Astrocyte (in vitro differentiated cells and primary cell): ENCODE measurements around the gene OSBPL3. TPM values are rescaled to one million over a fixed set of nuclear protein-coding genes. Genes with fewer than 3 reads are reported as not detected.

Source experiments
- DNase-seq: peaks from one replicate; pipeline ENCODE4 v3.0.0-alpha.2; 2010; ENCODE audit warnings: low read depth
- FAIRE-seq: peaks from 2 replicates; lab custom pipeline; 2011; peaks lifted over from hg19 to GRCh38; lab: Jason Lieb, UNC
- H2AFZ ChIP-seq: 2 replicates; pipeline ENCODE4 v1.6.0; 2012; ENCODE audit warnings: low read depth, low read length, inconsistent platforms
- H3K27ac ChIP-seq: 2 replicates; pipeline ENCODE4 v1.5.1; 2011; ENCODE audit warnings: low read depth, low read length, inconsistent platforms
- H3K27me3 ChIP-seq: 2 replicates; pipeline ENCODE4 v1.6.0; 2011; ENCODE audit warnings: low read length, inconsistent platforms; ENCODE audit not compliant: insufficient read depth
- H3K36me3 ChIP-seq: 2 replicates; pipeline ENCODE4 v1.5.1; 2011; ENCODE audit warnings: low read length, inconsistent platforms; ENCODE audit not compliant: insufficient read depth
- H3K4me1 ChIP-seq: 2 replicates; pipeline ENCODE4 v1.5.1; 2011; ENCODE audit warnings: low read length, inconsistent platforms; ENCODE audit not compliant: insufficient read depth
- H3K4me2 ChIP-seq: 2 replicates; pipeline ENCODE4 v1.6.0; 2012; ENCODE audit warnings: low read length, inconsistent platforms
- H3K4me3 ChIP-seq: 2 replicates; pipeline ENCODE4 v1.5.1; 2011; ENCODE audit warnings: low read depth, mild to moderate bottlenecking, low read length, inconsistent platforms; ENCODE audit not compliant: insufficient read depth
- H3K79me2 ChIP-seq: 2 replicates; pipeline ENCODE4 v1.6.0; 2012; ENCODE audit warnings: mild to moderate bottlenecking, low read length, inconsistent platforms; ENCODE audit not compliant: insufficient read depth
- H3K9ac ChIP-seq: 2 replicates; pipeline ENCODE4 v1.6.0; 2012; ENCODE audit warnings: mild to moderate bottlenecking, low read length, inconsistent platforms
- H3K9me3 ChIP-seq: 2 replicates; pipeline ENCODE4 v1.5.1; 2012; ENCODE audit warnings: low read depth, mild to moderate bottlenecking, low read length, inconsistent platforms; ENCODE audit not compliant: insufficient read depth
- H4K20me1 ChIP-seq: 2 replicates; pipeline ENCODE4 v1.6.0; 2012; ENCODE audit warnings: low read length, inconsistent platforms; ENCODE audit not compliant: insufficient read depth
- H3K27ac Mint-ChIP-seq: one replicate; pipeline ENCODE4 v1.8.0; 2021; ENCODE audit warnings: mild to moderate bottlenecking, mixed read lengths; ENCODE audit not compliant: unreplicated experiment
- H3K27me3 Mint-ChIP-seq: one replicate; pipeline ENCODE4 v1.8.0; 2021; ENCODE audit warnings: low read depth, mixed read lengths; ENCODE audit not compliant: unreplicated experiment
- H3K36me3 Mint-ChIP-seq: one replicate; pipeline ENCODE4 v1.8.0; 2021; ENCODE audit warnings: low read depth, mixed read lengths; ENCODE audit not compliant: unreplicated experiment
- H3K4me1 Mint-ChIP-seq: one replicate; pipeline ENCODE4 v1.8.0; 2021; ENCODE audit warnings: low read depth, mixed read lengths; ENCODE audit not compliant: unreplicated experiment
- H3K4me3 Mint-ChIP-seq: one replicate; pipeline ENCODE4 v1.8.0; 2021; ENCODE audit warnings: mild to moderate bottlenecking, moderate library complexity, mixed read lengths; ENCODE audit not compliant: unreplicated experiment
- H3K9me3 Mint-ChIP-seq: one replicate; pipeline ENCODE4 v1.8.0; 2021; ENCODE audit warnings: mild to moderate bottlenecking, mixed read lengths; ENCODE audit not compliant: unreplicated experiment
- EZH2 ChIP-seq: IDR thresholded peaks from 2 replicates; pipeline ENCODE4 v1.6.1; 2012; ENCODE audit warnings: mild to moderate bottlenecking, low read length, inconsistent platforms; ENCODE audit not compliant: insufficient read depth
- total RNA-seq: library from RNA; stranded (reverse); gene quantifications from 2 replicates; pipeline ENCODE4 v1.2.1, GENCODE V29; 2021
- TF ChIP-seq, protein P1 (sequence below): IDR thresholded peaks from 2 replicates; pipeline ENCODE4 v1.5.1; 2011; ENCODE audit warnings: low read depth, mild to moderate bottlenecking, inconsistent platforms, low read length, moderate library complexity; ENCODE audit not compliant: insufficient read depth

OSBPL3 gene
- total RNA-seq, 1 donor from 2014 or later = 62.9 TPM

DNA sequence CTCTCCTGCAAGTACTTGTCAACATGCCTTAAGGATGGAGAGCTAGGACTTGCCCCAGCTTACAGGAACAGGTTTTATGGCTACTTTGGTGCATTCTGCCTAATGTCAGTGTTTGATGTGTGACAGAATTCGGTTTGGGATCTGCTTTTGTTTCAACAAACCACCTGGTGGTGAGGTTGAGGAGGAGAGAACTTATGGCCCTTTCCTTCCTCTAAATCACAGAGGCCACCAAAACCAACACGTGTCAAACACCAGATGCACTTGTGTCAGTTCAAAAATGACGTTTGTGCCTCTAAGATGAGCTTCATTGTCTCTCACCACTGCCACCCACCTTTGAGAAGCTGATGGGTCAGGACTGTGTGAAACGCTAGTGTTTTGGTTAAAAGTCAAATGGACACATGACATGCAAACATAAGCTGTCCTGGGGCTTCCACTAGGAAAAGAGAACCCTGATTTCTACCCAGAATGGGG lies 83.9 kb downstream of the OSBPL3 start:
- Mint-ChIP-seq H3K27me3 (no peaks in the 10 kb centered on the region), H3K4me1 (peaks cover 20% of the 10 kb centered on the region), H3K9me3 (no peaks in the 10 kb centered on the region), H3K27ac (no peak overlapping the region), H3K4me3 (no peak overlapping the region), H3K36me3 (peaks cover 3% of the 10 kb centered on the region)
- no peak overlapping the region for H3K4me3 ChIP-seq
- peaks cover 22% of the 10 kb centered on the region for H4K20me1 ChIP-seq
- no peak overlapping the region for H3K9ac ChIP-seq
- no peak overlapping the region for H3K4me2 ChIP-seq
- H3K4me1 ChIP-seq = peaks cover 12% of the 10 kb centered on the region
- no peaks in the 10 kb centered on the region for H3K36me3 ChIP-seq
- no peak overlapping the region for H3K27ac ChIP-seq
- no peaks in the 10 kb centered on the region for H3K27me3 ChIP-seq
- DNase-seq (no peak), FAIRE-seq (no peak)
- peaks cover 76% of the 10 kb centered on the region for H3K79me2 ChIP-seq
- H3K9me3 ChIP-seq = no peaks in the 10 kb centered on the region
- H2AFZ ChIP-seq = no peak overlapping the region
- TF ChIP-seq, protein P1, sequence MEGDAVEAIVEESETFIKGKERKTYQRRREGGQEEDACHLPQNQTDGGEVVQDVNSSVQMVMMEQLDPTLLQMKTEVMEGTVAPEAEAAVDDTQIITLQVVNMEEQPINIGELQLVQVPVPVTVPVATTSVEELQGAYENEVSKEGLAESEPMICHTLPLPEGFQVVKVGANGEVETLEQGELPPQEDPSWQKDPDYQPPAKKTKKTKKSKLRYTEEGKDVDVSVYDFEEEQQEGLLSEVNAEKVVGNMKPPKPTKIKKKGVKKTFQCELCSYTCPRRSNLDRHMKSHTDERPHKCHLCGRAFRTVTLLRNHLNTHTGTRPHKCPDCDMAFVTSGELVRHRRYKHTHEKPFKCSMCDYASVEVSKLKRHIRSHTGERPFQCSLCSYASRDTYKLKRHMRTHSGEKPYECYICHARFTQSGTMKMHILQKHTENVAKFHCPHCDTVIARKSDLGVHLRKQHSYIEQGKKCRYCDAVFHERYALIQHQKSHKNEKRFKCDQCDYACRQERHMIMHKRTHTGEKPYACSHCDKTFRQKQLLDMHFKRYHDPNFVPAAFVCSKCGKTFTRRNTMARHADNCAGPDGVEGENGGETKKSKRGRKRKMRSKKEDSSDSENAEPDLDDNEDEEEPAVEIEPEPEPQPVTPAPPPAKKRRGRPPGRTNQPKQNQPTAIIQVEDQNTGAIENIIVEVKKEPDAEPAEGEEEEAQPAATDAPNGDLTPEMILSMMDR = no peak
- TF ChIP-seq EZH2 = no peak

DNA sequence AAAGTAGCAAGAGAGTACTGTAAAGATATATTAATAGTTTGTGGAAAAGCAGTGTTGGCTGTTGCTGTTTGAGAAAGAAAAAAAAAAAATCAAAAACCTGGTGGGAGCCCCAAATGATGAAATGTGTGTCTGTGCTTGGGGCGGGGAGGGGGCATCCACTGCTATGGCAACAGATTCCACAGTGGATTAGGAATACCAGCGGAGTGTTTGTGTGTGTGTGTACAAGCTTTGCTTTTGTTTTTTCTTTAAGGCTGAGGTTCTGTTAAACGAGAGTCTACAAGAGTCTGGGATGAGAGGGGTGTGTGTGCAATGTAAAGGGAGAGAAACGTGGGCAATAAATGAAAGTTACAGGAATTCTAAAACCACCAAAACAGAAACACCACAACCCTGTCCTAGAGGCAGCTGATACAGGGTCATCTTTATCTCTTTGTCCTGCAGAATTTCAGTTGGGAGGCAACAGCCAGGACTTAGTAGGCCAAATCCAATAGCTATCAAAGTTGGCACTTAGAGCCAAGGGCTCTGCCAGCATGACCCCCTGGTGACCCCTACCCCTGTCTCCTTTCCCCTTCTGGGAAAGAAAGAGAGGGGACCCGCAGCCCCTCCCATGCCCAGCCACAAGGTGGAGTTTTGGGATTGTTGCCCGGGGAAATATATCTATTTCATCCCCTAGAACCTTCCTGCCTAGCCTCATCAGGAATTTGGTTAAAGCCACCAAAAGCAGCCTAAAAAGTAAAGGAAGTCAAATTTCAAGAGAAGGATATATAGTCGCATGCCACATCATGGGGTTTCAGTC lies 85.4 kb downstream of the OSBPL3 start:
- peaks cover 12% of the 10 kb centered on the region for H3K4me1 ChIP-seq
- H3K9ac ChIP-seq = no peak overlapping the region
- no peak overlapping the region for H3K27ac Mint-ChIP-seq
- H3K36me3 Mint-ChIP-seq = peaks cover 12% of the 10 kb centered on the region
- no peaks in the 10 kb centered on the region for H3K9me3 ChIP-seq
- no peaks in the 10 kb centered on the region for H3K27me3 ChIP-seq
- no peaks in the 10 kb centered on the region for H3K27me3 Mint-ChIP-seq
- H4K20me1 ChIP-seq = peaks cover 22% of the 10 kb centered on the region
- H2AFZ ChIP-seq = no peak overlapping the region
- H3K4me3 Mint-ChIP-seq = no peak overlapping the region
- H3K4me3 ChIP-seq = no peak overlapping the region
- H3K27ac ChIP-seq = no peak overlapping the region
- H3K4me2 ChIP-seq = no peak overlapping the region
- DNase-seq (no peak), FAIRE-seq (no peak)
- no peaks in the 10 kb centered on the region for H3K9me3 Mint-ChIP-seq
- no peaks in the 10 kb centered on the region for H3K36me3 ChIP-seq
- H3K79me2 ChIP-seq = peaks cover 64% of the 10 kb centered on the region
- peaks cover 24% of the 10 kb centered on the region for H3K4me1 Mint-ChIP-seq
- TF ChIP-seq EZH2 = no peak
- TF ChIP-seq, protein P1 = peak; percentile 21

DNA sequence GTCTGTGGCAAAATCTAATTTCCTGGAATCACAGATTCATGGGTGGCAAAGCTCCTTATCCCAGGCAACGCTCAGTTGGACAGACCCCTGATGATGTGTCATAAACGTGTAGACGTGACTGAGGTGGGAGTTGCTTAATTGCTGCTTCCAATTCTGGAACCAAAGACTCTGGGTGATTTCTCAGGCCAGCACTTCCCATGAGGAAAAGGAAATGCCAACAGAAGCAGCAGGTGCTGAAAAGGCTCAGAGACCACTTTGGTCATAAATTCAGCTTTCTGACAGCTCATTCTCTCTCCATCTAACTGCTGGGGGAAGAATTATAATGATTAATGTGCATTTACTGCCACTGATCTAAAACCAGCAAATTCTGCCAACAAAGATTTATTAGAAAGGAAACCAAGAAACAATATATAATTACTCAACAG lies 88.7 kb downstream of the OSBPL3 start:
- Histone ChIP-seq H3K79me2 (peaks cover 47% of the 10 kb centered on the region), H3K9me3 (no peaks in the 10 kb centered on the region), H2AFZ (no peak overlapping the region), H3K4me2 (no peak overlapping the region), H3K27ac (no peak overlapping the region), H3K27me3 (no peaks in the 10 kb centered on the region), H4K20me1 (peaks cover 18% of the 10 kb centered on the region), H3K36me3 (no peaks in the 10 kb centered on the region), H3K4me3 (no peak overlapping the region), H3K4me1 (no peaks in the 10 kb centered on the region), H3K9ac (no peak overlapping the region)
- H3K4me1 Mint-ChIP-seq = peaks cover 13% of the 10 kb centered on the region
- H3K36me3 Mint-ChIP-seq = peaks cover 17% of the 10 kb centered on the region
- TF ChIP-seq EZH2 = no peak
- TF ChIP-seq, protein P1 = no peak
- H3K27ac Mint-ChIP-seq = no peak overlapping the region
- DNase-seq (peak; percentile 52), FAIRE-seq (no peak)
- H3K4me3 Mint-ChIP-seq = no peak overlapping the region
- H3K27me3 Mint-ChIP-seq = no peaks in the 10 kb centered on the region
- no peaks in the 10 kb centered on the region for H3K9me3 Mint-ChIP-seq
